T-helper 2 cell treated with Interferon-gamma antibody and Interleukin-4, amounts not matched to agents 5 μg/mL and 100 μg/mL, for 36 hours (primary cell): ENCODE data around the gene AKAP8L.

Experiments
- DNase-seq: peaks from one replicate; pipeline ENCODE4 v3.0.0; 2021; ENCODE audit warnings: low spot score
- H3K27ac Mint-ChIP-seq: one replicate; pipeline ENCODE4 v1.8.0; 2021; ENCODE audit warnings: mild to moderate bottlenecking, mixed read lengths
- H3K27me3 Mint-ChIP-seq: one replicate; pipeline ENCODE4 v1.8.0; 2021; ENCODE audit warnings: low read depth, mixed read lengths
- H3K36me3 Mint-ChIP-seq: one replicate; pipeline ENCODE4 v1.8.0; 2021; ENCODE audit warnings: low read depth, mixed read lengths
- H3K4me1 Mint-ChIP-seq: one replicate; pipeline ENCODE4 v1.8.0; 2021; ENCODE audit warnings: low read depth, mixed read lengths
- H3K4me3 Mint-ChIP-seq: one replicate; pipeline ENCODE4 v1.8.0; 2022; ENCODE audit warnings: mild to moderate bottlenecking, moderate library complexity, mixed read lengths
- H3K9me3 Mint-ChIP-seq: one replicate; pipeline ENCODE4 v1.8.0; 2021; ENCODE audit warnings: mixed read lengths

The AKAP8L gene

GRCh38 chr19:15330801-15331418 is 87.9 kb downstream of the AKAP8L start:
- Mint-ChIP-seq H3K9me3 (no peaks in the 10 kb centered on the region), H3K27ac (peak overlapping the region; percentile 93), H3K27me3 (no peaks in the 10 kb centered on the region), H3K36me3 (peaks cover 26% of the 10 kb centered on the region), H3K4me3 (peak overlapping the region; percentile 97), H3K4me1 (peaks cover 41% of the 10 kb centered on the region)
- peak; percentile 23 for DNase-seq
